GM19193 (cell line): ENCODE results near the gene CLEC4F.

Experiments
- POLR2A ChIP-seq: IDR thresholded peaks from 4 replicates; pipeline ENCODE4 v1.6.1; 2011; ENCODE audit not compliant: insufficient read depth, insufficient read length; ENCODE audit errors: extremely low read depth

Gene CLEC4F, protein sequence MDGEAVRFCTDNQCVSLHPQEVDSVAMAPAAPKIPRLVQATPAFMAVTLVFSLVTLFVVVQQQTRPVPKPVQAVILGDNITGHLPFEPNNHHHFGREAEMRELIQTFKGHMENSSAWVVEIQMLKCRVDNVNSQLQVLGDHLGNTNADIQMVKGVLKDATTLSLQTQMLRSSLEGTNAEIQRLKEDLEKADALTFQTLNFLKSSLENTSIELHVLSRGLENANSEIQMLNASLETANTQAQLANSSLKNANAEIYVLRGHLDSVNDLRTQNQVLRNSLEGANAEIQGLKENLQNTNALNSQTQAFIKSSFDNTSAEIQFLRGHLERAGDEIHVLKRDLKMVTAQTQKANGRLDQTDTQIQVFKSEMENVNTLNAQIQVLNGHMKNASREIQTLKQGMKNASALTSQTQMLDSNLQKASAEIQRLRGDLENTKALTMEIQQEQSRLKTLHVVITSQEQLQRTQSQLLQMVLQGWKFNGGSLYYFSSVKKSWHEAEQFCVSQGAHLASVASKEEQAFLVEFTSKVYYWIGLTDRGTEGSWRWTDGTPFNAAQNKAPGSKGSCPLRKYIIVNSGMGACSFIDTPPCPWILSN

DNA sequence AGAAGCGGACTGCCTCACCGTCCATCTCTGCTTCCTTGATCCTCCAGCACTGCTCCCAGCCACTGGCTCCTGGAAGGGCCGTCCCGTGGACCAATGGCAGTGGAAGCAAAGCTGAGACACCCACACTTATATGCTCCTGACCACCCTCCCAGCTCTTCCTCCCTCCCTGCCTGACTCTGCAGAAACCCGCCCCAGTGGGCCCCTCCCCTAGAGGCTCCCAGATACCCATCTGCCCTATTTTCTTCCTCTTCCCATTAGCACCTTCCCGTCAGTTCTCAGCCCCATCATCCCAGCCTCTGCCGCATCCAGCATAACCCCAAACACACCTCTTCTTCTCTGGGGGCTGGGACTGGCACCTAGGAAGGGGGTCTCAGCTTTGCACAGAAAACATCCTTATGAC is at the start of gene CLEC4F:
TSS of gene CLEC4F (minus strand) at position 101 of the 400 bp plus-strand sequence. CDS start at position 25, 76 bp downstream.
- TF ChIP-seq POLR2A: no peak

DNA sequence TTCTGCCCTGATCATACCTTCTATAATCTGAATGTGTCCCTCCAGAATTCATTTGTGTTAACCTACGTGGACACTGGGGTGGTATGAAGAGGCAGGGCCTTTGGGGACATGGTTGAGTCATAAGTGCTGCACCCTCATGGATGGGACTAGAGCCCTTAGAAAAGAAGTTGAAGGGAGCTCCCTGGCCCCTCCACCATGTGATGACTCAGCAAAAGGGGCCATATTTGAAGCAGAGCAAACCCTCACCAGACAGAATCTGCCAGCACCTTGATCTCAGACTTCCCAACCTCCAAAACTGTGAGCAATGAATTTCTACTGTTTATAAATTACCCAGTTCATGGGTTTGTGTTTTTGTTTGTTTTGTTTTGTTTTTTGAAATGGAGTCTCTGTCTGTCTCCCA is 48.6 kb upstream of the CLEC4F start:
- TF ChIP-seq POLR2A: no peak

DNA sequence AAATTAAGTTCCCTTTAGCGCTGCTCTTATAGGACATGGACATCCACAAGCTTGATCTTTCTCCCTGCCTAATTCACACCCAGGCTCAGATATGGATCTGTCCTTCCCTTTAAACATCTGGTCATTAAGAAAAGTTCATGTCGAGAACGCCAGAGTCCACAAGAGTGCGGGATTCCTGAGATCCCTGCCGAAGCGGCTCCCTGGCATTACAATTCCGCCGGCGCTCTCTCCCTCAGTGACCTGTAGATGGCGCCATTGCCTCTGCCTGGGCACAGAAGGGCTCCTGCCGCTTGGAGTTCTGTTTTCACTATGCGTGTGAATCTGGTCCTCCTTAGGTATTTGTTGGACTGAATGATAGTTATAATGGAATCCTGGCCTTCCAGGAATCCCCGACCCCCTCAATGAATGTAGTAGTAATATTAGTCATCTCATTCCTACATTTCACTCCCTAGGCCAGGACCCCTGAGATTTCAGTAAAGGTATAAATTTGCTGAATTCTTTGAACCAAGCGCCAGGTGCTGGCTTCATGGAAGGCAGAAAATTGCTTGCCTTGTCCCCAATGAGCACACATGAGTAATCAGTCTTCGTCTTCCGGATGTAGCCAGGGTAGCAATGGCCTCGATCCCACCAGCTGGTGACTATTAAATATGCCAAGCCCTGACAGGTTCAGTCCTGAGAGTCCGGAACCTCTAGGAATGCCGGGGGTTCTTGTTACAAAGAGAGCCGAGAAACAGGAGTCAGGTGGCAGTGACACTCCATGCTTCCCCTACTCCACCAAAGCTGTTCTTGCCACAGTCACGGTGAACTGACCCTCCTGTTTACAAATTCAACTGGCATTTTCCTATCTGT is 41.6 kb upstream of the CLEC4F start:
- no peak for TF ChIP-seq POLR2A

DNA sequence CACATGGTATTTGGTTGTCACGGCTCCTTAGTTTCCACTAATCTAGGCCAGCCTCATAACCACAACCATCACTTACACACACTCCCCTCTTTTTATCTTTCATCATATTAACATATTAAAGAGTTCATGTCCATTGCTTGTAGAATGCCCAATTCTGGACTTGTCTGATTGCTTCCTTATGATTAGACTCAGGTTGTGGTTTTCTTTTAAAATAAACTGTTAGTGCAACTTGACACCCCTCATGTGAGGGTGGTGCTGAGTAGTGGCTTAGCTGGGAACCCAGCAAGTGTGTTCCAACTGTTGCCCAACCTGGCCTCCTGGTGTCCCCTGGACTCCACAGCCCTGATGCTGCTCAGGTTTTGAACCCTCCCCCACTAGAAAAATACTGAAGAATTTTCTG is 35.3 kb upstream of the CLEC4F start:
- no peak for TF ChIP-seq POLR2A

DNA sequence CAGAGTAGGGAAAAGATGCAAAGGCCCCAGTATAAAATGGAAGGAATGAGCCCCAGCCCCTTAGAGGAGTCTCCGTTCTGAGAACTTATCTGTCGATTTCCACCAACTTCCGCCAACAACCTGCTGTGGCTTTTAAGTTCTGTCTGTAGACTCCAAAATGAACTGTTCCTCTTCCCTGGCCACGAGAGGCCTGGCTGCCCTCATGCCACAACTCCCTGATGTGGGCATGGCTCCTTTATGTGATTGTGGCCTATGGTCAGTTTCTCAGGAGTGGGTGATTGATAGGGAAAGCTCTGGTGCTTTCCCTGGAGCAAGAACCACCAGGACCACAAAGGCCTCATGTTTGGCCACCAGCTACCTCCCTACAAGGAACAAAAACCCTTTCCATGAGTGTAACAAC is 34.0 kb upstream of the CLEC4F start:
- TF ChIP-seq POLR2A: no peak

DNA sequence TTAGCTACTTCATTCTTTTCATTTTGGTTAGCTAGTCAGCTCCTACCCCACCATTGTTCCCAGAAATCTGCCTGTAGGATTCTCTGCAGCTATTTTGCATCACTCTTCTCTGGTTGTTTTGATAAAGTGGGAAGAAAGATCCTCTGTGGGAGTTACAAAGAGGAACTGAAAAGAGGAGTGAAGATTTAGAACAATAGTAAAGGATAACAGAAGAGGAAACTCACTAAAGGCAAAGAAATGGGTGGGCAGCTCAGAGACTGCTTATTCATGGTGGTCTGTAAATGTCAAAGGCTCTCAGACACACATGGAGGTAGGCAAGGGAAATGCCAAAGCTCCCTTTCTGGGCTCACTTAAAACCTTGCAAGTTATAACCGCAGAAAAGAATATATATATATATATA is 32.4 kb upstream of the CLEC4F start:
- no peak for TF ChIP-seq POLR2A

DNA sequence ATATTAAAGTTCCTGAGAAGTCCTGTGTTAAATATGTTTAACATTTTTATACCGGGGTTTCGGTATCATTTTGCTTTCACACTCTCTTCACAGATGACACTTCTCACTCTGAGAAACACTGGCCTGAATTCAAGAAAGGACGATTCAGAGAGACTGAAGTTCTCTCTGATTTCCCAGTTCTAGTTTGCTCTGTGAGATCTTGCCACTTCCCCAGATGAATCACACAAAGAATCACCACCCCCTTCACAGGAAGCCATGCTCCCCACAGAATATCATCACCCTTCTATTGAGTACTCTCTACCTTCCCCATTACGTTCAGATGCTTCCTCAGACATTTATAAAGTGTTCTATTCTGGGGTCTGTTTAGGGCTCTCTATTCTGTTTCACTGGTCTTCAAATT is 31.3 kb upstream of the CLEC4F start:
- TF ChIP-seq POLR2A: no peak

DNA sequence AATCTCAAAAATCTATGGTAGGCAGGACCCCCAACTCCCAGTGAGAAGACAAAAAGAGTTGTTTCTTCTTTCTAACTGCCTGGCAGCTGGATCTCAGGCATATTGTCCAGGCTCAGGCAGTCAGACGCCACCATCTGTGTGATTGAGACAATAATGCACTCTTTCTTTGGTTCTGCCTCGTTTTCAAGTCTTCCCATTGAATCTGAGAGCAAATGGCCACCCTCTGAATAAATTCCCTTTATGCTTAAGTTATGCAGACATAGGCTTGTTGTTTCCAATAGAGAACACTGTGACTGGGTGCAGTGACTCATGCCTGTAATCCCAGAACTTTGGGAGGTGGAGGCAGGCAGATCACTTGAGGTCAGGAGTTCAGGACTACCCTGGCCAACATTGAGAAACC is 30.5 kb upstream of the CLEC4F start:
- no peak for TF ChIP-seq POLR2A

DNA sequence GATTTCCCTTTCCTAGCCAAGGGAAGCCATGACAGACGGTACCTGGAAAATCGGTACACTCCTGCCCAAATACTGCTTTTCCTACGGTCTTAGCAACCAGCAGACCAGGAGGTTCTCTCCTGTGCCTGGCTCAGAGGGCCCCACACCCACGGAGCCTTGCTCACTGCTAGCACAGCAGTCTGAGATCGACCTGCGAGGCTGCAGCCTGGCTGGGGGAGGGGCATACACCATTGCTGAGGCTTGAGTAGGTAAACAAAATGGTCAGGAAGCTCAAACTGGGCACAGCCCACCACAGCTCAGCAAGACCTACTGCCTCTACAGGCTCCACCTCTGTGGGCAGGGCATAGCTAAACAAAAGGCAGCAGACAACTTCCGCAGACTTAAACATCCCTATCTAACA is 22.0 kb upstream of the CLEC4F start:
- TF ChIP-seq POLR2A: no peak

DNA sequence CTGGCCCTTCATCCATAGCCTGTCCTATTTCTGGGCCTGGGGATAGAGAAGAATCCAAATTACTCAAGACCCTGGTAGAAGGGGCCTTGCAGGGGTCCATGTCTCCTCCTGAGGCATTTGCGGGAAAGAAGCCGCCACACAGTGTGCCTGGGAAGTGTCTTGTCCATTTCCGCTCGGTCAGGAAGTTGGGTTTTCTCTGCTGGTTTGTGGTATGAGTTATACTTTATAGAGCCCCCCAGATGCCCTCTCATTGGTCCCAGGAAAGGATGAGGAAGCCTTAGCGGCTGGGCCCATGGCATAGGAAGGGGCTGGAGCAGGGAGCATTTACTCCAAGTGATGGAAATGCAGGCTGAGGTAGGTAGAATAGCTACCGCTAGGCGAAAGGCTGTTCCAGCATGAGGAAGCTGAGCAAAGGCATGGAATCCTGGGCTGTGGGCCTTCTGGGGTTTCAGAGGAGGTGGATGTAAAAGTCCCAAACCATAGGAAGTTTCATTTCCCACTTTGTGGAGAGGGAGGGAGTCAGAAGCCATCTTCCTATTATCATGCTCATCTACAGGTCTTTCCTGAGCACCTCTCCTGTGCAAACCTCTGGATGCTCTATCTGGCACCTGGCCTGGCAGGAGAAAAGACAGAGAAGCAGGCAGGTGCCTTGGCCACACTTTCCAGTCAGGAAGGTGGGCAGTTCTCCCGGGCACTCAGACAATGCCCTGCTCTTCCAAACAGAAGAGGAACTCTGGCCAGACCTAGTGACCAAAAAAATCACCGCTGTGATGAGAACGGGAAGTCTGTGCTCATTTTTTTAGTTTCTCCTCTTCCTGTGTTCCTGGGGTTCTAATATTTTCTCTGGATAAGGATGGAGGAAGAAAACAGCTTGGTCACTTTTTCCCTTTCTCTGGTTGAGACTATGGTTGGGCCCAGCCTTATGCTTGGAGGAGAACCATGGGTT is 17.9 kb upstream of the CLEC4F start:
- no peak for TF ChIP-seq POLR2A

DNA sequence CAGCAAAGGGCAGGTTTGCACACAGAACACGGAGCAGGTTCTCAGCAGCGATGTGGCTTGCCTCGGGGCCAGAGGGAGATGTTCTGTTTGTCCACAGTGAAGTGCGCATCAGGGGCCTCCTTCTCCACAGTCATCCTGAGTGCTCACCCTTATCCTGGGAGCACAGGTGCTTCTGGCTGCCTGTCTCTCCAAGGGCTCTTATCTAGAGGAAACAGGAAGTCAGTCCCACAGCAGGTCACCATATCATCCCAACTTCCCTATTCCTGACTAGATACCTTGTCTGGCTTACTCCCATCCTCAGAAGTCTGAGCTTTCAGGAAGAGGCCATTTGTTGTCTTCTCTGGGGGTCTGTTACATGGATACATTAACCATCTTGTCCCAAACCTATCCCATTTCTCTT is 15.2 kb upstream of the CLEC4F start, which contains the start of gene CD207:
TSS of gene CD207 (minus strand) at position 174 of the 400 bp plus-strand sequence. CDS start at position 134, 40 bp downstream.
- TF ChIP-seq POLR2A: no peak

DNA sequence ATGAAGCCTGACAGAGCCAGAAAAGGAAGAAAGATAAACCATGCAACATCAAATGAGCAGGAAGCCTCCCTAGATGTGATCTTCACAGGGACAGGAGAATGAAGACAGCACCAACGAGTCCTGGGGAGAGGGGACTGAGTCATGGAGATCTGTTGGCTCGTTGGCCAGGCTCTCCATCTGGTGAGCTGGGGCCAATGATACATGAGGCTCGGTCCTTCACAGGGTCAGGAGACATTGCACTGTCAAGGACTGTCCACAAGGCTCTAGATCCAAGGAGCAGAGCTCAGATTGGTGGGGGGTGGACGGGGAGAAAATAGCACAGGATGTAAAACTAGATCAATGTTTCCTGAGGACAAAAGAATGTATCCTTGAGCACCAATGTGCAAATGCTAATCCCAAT is 14.5 kb upstream of the CLEC4F start:
- no peak for TF ChIP-seq POLR2A

DNA sequence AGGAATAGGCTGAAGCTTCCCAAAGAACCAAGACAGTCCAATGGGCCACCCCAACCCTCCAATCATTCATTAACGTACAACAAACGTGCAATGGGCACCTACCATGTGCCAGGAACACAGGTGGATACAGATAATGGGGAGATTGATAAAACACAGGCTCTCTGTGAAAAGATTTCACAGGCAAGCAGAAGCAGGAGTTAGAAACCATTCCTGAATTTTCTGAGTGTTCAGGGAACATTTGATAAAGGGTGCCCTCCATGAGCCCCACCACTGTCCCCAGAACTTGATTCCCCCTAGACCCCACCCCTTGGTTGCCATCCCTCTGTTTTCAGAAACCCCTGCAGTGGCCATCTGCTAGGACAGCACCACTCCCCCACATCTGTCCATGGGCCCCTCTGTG is 13.7 kb upstream of the CLEC4F start:
- no peak for TF ChIP-seq POLR2A

DNA sequence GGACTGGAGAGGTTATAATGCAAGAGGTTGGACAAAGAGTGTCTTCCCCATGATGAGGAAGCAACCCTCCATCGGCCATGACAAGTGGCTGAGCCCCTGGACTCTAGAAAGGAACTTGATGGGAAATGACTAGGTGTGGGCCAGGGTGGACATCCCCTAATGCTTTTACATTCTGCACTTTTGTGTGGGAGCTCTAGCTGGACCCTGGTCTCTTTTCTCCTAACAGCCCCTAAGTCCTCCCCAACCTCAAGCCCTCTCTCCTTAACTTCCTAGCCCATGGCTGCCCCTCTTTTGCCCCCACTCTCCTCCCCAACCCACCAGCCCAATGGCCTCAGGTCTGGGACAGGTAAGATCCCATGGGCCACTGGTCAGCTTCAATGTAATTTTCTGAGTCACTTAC is 12.8 kb upstream of the CLEC4F start:
- no peak for TF ChIP-seq POLR2A
